ENCODE results near the gene CLEC4F. TPM values are rescaled to one million over a fixed set of nuclear protein-coding genes. Genes with fewer than 3 reads are reported as not detected.

Gene CLEC4F
- total and polyA plus RNA-seq, 2 of the 4 experiments (the other 2 are of a cell fraction) = not detected

DNA sequence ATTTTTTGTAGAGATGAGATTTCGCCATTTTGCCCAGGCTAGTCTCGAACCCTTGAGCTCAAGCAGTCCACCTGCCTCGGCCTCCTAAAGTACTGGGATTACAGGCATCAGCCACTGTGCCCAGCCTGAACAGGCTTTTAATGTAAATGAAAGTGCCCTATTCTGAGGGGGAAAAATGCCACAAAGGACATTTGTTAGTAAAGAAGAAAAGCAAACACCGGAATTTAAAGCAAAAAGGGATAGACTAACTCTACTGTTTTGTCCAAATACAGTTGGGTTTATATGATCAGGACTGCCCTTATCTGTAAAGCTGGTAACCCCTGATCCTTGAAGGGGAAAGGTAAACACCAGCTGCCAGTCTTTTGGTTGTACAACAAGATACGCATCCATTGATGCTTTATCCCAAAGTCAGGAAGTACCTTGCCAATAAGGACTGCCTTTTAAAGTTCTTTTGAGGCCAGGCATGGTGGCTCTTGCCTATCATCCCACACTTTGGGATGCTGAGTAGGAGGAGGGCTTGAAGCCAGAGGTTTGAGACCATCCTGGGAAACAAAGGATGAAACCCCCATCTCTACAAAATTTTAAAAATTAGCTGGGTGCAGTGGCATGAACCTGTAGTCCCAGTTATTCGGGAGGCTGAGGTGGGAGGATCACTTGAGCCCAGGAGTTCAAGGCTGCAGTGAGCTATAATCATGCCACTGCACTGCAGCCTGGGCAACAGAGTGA lies 13.1 kb downstream of the CLEC4F start:
- DNase-seq (no peak), ATAC-seq (ENCODE audit: low read depth) (no peak)
- Histone ChIP-seq H3K4me2 (ENCODE audit: low read depth, low read length) (no peak overlapping the region), H3K56ac (ENCODE audit: extremely low read depth, insufficient read depth, low read length) (no peak overlapping the region), H2BK15ac (ENCODE audit: low read depth, low read length) (no peak overlapping the region), H3K9ac (ENCODE audit: low read depth, low read length) (no peak overlapping the region), H2BK20ac (ENCODE audit: low read depth, low read length) (no peak overlapping the region), H3K23ac (ENCODE audit: low read depth, low read length) (no peak overlapping the region), H3K4me1 (ENCODE audit: control insufficient read depth, insufficient read depth, low read length) (no peaks in the 10 kb centered on the region), H4K8ac (ENCODE audit: low read depth in 2 of 2, low read length in 2 of 2) (no peak overlapping the region), H4K91ac (ENCODE audit: insufficient read depth, low read depth, low read length) (no peak overlapping the region), H2BK5ac (ENCODE audit: low read depth, low read length, poor library complexity, severe bottlenecking) (no peak overlapping the region), H4K5ac (ENCODE audit: low read depth, low read length) (no peak overlapping the region), H3K4ac (ENCODE audit: low read depth, low read length) (no peak overlapping the region), H3K18ac (ENCODE audit: low read depth, low read length) (no peak overlapping the region), H2AK9ac (replicated peaks; ENCODE audit: low read depth, low read length, poor library complexity) (no peak overlapping the region), H3K36me3 (ENCODE audit: control insufficient read depth, insufficient read depth, low read length) (no peaks in the 10 kb centered on the region), H4K20me1 (ENCODE audit: insufficient read depth, low read length) (no peaks in the 10 kb centered on the region), H2BK120ac (ENCODE audit: low read depth, low read length) (no peak overlapping the region), H3K79me1 (ENCODE audit: low read depth in 1 of 2, low read length in 2 of 2) (no peaks in the 10 kb centered on the region), H3K14ac (replicated peaks; ENCODE audit: low read depth, low read length) (no peak overlapping the region), H3K9me1 (ENCODE audit: insufficient read depth, low read length) (no peaks in the 10 kb centered on the region), H3K27ac (ENCODE audit: insufficient read depth, low read length) (no peak overlapping the region), H3K9me3 (ENCODE audit: control insufficient read depth, insufficient read depth, low read length) (no peaks in the 10 kb centered on the region), H2AK5ac (ENCODE audit: low read depth, low read length) (no peak overlapping the region), H3K4me3 (ENCODE audit: insufficient read depth, low read depth, low read length) (no peak overlapping the region), H2AFZ (replicated peaks; ENCODE audit: low read length, poor library complexity) (no peak overlapping the region), H3K27me3 (ENCODE audit: control insufficient read depth, insufficient read depth, low read length) (peaks cover 6% of the 10 kb centered on the region; the same call in 1 of the 2 replicates)
- in situ Hi-C loops (cut with MboI; ENCODE audit: low sequenced_read_pairs) = no loop called here
- no TSS peak for BruUV-seq (replicated peaks)
- intact Hi-C loops (cut with micrococcal nuclease) = no loop called here
- ChIA-PET CTCF (no interaction called here), POLR2A (ENCODE audit: unreplicated experiment) (no interaction called here)
- TF ChIP-seq BHLHE40 (IDR thresholded peaks at IDR 0.05; ENCODE audit: low read depth, low read length) (no peak), MAFK (IDR thresholded peaks at IDR 0.05; ENCODE audit: low read depth, low read length) (no peak), MXI1 (IDR thresholded peaks at IDR 0.05; ENCODE audit: borderline replicate concordance, low read depth, low read length) (no peak), FOS (IDR thresholded peaks at IDR 0.05; ENCODE audit: low read depth, low read length) (no peak), CHD1 (IDR thresholded peaks at IDR 0.05; ENCODE audit: low read depth, low read length) (no peak), POLR2A (IDR thresholded peaks at IDR 0.05; ENCODE audit: low read depth, low read length) (no peak), MAZ (IDR thresholded peaks at IDR 0.05; ENCODE audit: borderline replicate concordance, low read depth, low read length) (no peak), RCOR1 (IDR thresholded peaks at IDR 0.05; ENCODE audit: insufficient replicate concordance, low read length) (no peak), NFE2L2 (IDR thresholded peaks at IDR 0.05; ENCODE audit: low read depth, low read length) (no peak), CEBPB (IDR thresholded peaks at IDR 0.05; ENCODE audit: low read depth, low read length) (no peak), RAD21 (IDR thresholded peaks at IDR 0.05; ENCODE audit: low read length) (no peak), RFX5 (IDR thresholded peaks at IDR 0.05; ENCODE audit: low read depth, low read length) (no peak)
- TF ChIP-seq, protein P1, sequence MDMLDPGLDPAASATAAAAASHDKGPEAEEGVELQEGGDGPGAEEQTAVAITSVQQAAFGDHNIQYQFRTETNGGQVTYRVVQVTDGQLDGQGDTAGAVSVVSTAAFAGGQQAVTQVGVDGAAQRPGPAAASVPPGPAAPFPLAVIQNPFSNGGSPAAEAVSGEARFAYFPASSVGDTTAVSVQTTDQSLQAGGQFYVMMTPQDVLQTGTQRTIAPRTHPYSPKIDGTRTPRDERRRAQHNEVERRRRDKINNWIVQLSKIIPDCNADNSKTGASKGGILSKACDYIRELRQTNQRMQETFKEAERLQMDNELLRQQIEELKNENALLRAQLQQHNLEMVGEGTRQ (IDR thresholded peaks at IDR 0.05; ENCODE audit: low read depth, low read length) = no peak
- TF ChIP-seq, protein P2, sequence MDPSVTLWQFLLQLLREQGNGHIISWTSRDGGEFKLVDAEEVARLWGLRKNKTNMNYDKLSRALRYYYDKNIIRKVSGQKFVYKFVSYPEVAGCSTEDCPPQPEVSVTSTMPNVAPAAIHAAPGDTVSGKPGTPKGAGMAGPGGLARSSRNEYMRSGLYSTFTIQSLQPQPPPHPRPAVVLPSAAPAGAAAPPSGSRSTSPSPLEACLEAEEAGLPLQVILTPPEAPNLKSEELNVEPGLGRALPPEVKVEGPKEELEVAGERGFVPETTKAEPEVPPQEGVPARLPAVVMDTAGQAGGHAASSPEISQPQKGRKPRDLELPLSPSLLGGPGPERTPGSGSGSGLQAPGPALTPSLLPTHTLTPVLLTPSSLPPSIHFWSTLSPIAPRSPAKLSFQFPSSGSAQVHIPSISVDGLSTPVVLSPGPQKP (IDR thresholded peaks at IDR 0.05; ENCODE audit: borderline replicate concordance, low read depth, low read length) = no peak
- TF ChIP-seq, protein P3, sequence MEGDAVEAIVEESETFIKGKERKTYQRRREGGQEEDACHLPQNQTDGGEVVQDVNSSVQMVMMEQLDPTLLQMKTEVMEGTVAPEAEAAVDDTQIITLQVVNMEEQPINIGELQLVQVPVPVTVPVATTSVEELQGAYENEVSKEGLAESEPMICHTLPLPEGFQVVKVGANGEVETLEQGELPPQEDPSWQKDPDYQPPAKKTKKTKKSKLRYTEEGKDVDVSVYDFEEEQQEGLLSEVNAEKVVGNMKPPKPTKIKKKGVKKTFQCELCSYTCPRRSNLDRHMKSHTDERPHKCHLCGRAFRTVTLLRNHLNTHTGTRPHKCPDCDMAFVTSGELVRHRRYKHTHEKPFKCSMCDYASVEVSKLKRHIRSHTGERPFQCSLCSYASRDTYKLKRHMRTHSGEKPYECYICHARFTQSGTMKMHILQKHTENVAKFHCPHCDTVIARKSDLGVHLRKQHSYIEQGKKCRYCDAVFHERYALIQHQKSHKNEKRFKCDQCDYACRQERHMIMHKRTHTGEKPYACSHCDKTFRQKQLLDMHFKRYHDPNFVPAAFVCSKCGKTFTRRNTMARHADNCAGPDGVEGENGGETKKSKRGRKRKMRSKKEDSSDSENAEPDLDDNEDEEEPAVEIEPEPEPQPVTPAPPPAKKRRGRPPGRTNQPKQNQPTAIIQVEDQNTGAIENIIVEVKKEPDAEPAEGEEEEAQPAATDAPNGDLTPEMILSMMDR (conservative IDR thresholded peaks at IDR 0.05; ENCODE audit: low read depth, low read length) = no peak
- no CpG with 5 or more reads among the region's 6 CpGs for WGBS, 2 experiments (ENCODE audit: extremely low coverage in 2 of 2, insufficient read length in 1 of 2)
- dilution Hi-C loops (cut with HindIII; ENCODE audit: low sequenced_read_pairs, unreplicated experiment) = no loop called here
